ENCODE results near the gene SEMA6C.

DNA sequence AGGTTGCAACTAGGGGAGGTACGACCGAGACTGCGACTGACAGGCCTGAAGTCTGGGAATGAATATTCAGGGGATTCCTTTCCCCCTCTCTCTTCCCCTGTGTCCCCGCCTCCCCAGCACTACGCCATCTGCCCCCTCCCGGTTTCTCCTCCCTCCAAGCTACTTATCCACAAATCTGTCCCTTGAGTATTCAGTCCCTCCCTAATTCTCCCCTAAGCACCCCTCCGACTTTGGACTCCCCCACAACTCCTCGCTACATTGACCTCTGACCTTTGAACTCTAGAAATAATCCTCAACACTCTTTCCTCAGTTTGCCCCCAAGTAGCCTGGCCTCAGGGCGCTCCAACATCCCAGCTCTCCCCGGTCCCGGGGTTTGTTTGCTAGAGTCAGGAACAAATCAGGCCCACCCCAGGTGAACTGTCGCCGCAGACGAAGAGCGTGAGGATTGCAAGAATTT lies 18.9 kb upstream of the SEMA6C start:
- TF ChIP-seq, protein P1, sequence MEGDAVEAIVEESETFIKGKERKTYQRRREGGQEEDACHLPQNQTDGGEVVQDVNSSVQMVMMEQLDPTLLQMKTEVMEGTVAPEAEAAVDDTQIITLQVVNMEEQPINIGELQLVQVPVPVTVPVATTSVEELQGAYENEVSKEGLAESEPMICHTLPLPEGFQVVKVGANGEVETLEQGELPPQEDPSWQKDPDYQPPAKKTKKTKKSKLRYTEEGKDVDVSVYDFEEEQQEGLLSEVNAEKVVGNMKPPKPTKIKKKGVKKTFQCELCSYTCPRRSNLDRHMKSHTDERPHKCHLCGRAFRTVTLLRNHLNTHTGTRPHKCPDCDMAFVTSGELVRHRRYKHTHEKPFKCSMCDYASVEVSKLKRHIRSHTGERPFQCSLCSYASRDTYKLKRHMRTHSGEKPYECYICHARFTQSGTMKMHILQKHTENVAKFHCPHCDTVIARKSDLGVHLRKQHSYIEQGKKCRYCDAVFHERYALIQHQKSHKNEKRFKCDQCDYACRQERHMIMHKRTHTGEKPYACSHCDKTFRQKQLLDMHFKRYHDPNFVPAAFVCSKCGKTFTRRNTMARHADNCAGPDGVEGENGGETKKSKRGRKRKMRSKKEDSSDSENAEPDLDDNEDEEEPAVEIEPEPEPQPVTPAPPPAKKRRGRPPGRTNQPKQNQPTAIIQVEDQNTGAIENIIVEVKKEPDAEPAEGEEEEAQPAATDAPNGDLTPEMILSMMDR (conservative IDR thresholded peaks at IDR 0.05; ENCODE audit: low read length), result no peak
- TF ChIP-seq EZH2phosphoT487 (IDR thresholded peaks at IDR 0.05; ENCODE audit: borderline replicate concordance), result no peak

Data from Loucy (cell line).